HG03108 (cell line): ENCODE measurements around the gene AUTS2.

Experiments
- ATAC-seq: cut with Tn5 transposase; IDR thresholded peaks from one replicate; pipeline ENCODE4 v1.9.1; 2021; ENCODE audit warnings: moderate library complexity; ENCODE audit not compliant: unreplicated experiment

Gene AUTS2

DNA sequence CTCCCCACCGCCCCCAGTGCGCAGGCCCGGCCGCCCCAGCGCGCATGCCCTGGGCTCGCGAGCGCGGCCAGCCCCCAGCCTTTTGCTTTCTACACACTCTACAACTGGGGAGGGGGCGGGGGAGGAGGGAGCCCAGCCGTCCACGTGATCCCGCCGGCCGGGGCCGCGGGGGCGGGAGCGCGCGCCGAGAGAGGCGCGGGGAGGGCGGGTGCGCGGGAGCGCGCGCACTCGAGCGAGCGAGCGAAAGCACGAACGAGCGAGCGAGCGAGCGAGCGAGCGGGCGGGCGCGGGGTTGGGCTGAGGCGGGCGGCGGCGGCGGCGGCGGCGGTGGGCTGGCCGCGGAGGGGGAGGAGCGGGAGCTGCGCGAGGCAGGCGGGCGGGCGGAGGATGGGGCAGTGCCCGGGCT is at the start of gene AUTS2:
Gene AUTS2 (plus strand): TSS at position 395 of the 406 bp plus-strand sequence. CDS start 1,179 bp downstream, outside the sequence.
- peak; percentile 49 for ATAC-seq

DNA sequence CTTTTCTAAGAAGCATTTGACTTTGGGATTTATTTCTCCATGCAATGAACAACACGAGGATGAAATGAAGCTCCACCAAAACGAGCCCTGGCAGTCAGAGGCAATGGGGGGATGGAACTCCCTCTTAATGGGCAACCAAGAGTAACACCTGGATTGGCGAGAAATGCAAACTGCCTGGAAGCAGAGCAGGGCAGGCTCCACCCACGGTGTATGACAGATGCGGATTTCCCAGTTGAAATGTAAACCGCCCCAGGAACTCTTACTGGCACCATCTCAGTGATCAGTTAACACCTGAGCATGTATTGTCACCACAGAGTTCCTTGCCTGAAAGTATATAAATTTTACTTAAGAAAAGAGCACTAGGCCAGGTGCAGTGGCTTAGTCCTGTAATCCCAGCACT is 47.3 kb upstream of the AUTS2 start:
- ATAC-seq, result no peak

DNA sequence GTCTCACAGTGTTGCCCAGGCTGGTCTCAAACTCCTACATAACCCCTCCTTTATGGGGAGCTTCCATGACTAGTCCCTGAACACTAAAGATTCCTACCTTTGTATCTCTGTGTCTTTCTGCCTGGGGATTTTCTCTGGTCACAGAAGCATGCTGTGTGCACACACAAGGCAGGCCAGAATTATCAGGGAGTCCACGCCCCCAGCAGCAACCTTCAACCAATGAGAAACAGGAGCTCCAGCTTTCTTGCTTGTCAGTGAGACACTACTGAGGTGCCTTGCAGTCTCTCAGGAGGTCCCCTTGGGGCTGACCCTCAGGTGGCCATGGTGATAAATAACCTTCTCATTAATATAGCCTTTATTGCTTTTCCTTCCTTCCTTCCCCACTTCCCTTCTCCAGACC is 45.1 kb upstream of the AUTS2 start:
- ATAC-seq, result no peak

GRCh38 chr7:69561266-69561960 is 36.9 kb upstream of the AUTS2 start:
- no peak for ATAC-seq

- ATAC-seq, result peak; percentile 60
Measured at GRCh38 chr7:69564454-69565417, 33.5 kb upstream of the AUTS2 start.

- no peak for ATAC-seq
Measured at GRCh38 chr7:69567800-69568199, 30.5 kb upstream of the AUTS2 start.

GRCh38 chr7:69568266-69568665 is 30.0 kb upstream of the AUTS2 start:
- ATAC-seq, result no peak

DNA sequence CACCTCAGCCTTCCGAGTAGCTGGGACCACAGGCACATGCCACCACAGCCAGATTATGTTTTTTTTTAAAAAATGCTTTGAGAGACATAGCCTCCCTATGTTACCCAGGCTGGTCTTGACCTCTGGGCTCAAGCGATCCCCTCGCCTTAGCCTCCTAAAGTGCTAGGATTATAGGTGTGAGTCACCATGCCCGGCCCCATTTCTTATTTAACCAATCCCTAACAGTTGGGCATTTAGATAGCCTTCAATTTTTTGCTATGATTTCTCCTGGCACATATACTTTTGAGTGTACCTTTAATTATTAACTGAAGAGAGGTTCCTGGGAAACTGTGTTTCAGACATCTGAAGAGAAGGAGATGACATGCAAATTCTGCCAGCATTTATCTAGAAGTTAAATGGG is 22.6 kb upstream of the AUTS2 start:
- ATAC-seq, result no peak

DNA sequence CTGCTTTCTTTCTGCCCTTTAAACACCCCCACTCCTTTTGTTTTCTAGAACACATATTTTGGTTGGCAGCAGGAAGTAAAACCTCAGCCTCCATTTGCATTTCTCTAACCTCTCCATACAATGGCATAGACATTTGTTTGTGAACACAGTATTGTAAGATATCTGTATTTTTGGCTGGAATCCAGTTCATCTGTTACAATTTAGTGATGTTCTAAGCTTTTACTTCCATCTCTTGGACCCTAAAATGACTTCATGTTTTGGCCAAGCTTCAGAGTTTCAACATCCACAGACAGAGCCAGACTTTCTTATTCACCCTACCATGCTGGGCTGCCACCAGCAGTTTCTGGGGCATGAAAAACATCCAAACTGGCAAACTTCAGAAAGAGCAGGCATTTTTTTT is 21.1 kb upstream of the AUTS2 start:
- no peak for ATAC-seq

GRCh38 chr7:69585169-69585568 is 13.1 kb upstream of the AUTS2 start:
- no peak for ATAC-seq

DNA sequence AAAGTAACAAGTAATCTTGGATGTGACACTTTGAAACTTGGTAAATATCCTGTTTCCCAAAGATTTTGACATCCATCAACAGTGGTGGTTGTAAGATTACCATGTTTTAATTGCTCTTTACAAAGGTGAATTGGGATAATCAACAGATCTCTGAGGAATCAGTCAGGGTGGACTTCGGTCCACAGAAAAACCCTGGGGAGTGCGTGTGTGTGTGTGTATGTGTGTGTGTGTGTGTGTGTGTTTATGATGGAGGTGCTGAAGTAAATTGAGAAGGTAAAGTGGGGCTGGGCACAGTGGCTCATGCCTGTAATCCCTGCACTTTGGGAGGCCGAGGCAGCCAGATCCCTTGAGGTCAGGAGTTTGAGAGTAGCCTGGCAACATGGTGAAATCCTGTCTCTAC is 12.0 kb upstream of the AUTS2 start:
- ATAC-seq, result no peak

DNA sequence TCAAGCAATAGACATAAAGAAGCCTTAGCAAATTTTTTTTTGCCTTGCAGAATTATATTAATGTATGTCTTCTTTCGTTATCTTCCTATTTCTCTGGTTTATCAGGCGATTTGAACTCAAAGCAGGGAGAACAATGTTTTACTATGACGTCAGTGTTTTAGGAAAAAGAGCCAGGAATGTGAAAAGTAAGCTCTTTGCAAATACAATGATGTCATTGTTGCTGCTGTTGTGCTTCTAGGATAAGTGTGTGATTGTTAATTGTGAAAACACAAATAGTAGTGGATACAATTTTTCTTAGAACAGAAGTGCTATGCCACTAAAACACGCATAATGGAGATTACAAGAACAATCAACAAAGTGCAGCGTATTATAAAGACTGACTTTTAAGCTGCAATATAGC is 9.5 kb upstream of the AUTS2 start:
- no peak for ATAC-seq

DNA sequence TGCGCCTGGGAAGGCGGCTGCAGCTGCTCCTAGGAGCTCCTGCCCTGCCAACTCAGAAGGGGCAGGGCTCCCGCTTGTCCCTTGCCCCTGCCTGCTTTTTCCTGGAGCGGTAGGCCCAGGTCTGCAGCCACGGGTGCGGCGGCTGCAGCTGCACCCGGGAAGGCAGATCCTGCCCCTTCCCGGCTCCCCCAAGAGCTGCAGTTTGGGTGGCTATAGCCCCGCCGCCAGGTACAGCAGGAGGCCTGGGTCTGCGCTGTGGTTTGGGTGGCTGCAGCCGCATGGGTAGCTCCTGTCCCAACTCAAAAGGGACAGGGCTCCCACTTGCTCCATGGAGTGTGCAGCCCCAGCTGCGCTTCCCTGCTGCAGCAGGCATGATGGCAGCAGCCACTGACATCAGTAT is 6.5 kb upstream of the AUTS2 start:
- no peak for ATAC-seq

- ATAC-seq, result no peak
Measured at GRCh38 chr7:69593511-69593910, 4.8 kb upstream of the AUTS2 start.

DNA sequence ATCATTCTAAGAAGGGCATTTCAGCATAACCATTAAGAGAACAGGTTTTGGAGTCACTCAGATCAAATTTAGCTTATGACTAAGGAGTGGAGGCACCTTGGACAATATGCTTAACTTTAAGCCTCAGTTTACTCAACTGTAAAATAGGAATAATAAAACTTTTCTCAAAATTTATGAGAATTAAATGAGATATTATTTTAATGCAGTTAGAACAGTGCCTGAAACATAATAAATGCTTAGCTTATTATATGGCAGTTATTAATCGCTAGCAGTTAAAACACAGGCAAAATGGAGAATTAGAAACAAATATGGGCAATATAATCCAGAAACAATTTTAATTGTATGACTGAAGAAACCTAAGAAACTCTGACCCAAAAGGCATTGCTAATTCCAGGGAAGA is 2.9 kb upstream of the AUTS2 start:
- no peak for ATAC-seq

GRCh38 chr7:69596056-69596455 is 2.2 kb upstream of the AUTS2 start:
- ATAC-seq, result no peak

DNA sequence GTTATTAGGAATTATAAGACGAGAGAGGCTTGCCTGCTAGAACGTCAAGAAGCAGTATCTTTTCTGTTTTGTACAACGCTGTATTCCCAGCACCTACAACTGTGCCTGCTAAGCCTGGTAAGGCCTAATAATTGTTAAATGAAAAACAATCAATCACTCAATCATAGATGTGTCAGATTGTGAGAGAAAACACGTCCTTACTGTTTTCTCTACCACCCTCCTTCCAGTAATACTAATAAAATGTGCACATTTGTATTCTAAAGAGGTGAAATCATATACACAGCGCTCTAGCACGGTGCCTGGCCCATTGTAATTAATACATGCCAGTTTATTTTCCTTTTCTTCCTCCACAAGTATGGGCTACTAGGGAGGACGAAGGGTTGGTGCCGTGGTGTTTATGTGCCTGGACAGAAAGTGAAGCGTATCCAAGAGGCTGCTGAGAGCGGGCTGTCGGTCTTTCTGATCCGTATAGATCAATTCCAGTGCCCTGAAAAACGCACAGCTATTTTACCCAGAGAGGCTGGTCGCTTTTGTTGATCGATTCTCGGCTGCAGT is 1.5 kb upstream of the AUTS2 start:
- no peak for ATAC-seq

DNA sequence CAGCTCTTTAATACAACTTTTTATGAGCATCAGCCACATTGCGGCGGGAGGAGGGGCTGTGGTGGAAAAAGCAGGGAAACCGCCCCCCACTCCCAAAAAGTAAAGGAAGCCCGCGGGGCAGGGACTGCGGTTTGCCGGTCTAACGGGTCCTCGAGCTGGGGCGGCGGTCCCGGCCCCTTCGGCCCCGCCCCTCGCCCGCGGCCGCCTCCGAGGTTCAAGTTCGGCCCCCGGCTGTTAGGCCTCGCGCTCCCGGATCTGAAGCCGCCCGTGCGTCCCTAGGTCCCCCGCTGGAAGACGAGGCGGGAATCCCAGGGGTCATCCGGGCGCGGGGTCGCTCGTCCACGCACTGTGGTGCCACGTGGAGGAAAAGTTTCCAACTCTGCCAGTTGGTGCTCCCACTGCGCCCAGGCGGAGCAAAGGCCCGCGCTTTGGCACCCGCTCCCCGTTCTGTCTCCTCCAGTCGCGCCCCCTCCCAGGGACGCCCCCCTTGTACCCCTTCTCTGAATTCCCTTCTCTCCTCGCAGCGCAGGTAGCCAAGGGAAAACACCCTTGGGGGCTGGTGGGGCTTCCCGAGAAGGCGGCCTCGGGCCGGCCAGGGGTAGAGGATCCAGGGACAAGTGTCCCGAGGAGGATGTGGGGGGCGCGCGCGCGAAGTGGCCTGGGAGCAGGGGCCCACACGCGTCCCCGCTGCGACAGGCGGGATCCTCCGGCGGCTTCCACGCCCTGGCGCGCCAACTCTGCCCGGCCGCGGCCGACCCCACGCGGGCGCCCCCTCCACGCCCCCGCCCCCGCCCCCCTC is 798 bp upstream of the AUTS2 start:
- peak; percentile 22 for ATAC-seq

DNA sequence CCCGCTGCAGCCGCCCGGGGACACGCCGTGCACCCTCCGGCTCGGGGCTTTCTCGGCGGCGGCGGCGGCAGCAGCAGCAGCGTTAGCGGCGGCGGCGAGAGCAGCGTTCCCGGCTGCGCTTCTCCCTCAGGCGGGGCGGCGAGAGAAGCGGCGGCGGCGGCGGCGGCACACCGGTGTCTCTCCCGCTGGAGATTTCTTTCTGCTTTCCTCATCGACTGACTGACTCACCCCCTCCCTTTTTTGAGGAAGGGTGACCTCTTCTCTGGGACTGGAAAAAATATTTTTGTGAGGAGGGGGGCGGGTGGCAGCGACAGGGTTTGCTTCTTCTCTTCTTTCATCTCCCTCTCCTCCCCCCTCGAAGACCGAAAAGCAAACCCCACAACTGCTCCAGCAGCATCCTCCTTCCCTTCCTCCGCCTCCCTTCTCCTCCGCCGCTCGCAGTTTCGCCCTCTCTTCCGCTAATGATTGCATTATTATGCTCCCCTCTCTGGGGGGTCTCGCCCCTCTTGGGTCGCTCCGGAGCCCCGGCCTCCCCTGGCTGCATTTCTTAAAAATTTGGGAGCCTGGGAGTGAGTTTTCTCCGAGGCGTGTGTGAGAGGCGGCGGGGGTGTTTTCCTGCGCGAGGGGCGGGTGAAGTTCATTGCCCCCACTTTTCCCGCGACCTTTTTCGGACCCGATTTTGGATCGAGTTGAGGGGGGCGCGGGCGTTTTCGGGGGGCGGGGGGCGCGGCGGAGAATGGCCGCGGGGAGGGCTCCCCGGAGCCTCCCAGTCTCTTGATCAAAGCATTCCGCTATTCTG is 411 bp downstream of the AUTS2 start:
- ATAC-seq, result no peak

- ATAC-seq, result no peak
Measured at GRCh38 chr7:69599286-69599954, 1.1 kb downstream of the AUTS2 start.
